ENCODE measurements around the gene LMO7.
A peak's percentile ranks its signal among the peaks of the same experiment; 100 is the strongest.

The LMO7 gene

DNA sequence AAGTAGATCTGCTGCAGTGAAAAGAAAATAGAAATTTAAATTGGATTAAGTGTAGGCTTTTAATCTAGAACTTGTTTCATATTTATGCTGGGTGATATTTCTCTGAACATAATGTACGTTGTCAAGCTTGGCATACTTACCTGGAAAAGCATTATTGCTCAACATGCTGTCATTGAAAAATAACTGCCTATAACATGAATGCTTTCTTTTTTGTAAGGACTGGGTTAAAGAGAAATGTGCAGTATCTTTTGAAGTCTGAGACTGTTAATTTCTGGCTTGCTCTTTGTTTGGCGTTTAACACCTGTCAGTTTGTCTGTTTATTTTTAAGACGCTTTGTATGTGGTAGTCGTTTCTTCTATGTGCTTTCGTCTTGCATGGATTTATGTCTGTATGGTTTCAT, 175.2 kb downstream of the LMO7 start:
- DNase-seq: no peak

DNA sequence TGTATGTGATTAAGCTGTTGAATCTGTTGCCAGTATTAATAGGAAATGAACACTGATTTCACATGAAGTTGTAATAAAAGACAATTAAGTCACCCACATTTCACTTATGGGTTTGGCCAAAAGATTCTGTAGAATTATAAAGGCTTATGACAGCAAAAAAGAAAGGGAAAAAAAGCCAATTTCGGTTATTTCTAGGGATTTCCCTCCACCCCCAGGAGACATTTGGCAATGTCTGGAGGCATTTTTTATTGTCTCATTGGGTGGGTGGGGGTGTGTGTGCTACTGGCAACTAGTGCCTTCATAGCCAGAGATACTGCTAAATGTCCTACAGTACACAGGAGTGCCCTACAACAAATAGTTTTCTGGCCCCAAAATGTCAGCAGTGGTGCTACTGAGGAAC, 175.7 kb downstream of the LMO7 start:
- no peak for DNase-seq

DNA sequence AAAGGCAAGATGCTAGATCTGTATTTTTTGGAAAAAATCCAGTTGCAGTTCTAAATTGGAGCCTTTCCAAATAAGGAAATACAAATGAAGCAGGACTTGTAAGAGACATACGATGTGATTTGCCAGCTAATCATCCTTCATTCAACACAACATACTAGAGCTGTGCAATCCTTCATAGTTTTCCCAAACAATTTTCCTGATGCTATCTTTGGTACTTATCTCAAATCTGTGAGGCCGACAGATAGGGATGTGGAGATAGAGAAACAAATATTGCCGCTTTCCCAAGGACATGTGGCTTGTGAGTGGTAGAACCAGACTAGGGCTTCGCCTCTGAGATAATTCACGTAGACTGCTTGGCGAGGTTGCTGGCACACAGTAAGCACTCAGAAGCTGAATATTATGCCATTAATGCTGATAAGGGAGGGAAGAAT, 176.6 kb downstream of the LMO7 start:
- no peak for DNase-seq

DNA sequence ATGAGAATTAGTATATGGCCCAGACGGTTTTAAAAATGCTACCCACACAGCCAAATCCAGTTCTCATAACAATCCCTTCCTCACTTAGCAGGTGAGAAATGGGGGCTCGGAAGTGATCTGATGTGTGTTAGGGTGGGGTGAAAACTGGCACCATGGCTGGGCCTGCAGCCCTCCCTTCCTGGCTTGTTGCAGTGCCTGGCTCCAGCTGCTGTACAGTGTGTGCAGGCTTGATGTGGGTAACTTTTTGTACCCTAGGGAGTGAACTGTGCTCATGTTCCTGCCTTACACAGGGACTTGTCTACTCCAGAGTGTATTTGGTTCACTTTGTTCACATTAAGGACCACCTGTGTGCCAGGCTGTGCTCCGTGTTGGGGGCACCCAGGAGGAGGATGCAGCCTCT, 177.2 kb downstream of the LMO7 start:
- no peak for DNase-seq

DNA sequence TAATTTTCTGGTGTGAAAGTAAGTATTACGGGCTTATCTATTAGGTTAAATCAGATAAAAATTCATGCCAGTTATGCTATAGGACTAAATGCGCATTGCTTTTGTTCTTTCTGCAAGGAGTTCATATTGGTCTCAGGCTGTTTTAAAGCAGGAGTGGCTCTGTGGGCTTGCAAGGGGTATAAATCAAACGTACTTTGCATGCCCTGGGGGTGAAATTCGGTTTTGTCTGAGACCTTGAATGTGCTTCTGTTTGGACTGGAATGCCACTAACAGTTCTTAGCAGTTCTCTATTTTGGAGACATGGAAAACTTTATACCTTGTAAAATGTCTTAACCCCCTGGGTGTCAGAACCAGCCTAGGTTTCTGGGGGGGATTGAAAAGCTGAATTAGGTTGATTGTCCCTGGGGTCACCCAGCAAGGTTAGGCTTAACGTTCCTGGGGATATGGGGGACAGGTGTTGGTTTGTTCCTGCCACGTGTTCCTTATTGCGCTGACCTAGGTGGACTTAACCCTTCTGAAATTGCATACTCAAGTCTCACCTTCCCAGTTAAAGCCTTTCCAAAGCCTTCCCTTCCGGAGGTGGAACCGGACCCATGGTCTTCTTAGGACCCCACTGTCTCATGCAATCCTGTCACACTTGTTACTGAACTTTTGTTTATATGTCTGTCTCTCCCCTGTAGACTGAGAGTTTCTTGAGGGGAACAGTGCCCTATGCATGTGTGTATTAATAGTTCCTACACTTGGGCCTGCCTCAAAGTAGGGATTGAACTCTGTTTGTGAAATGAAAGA, 182.2 kb downstream of the LMO7 start:
- no peak for DNase-seq

DNA sequence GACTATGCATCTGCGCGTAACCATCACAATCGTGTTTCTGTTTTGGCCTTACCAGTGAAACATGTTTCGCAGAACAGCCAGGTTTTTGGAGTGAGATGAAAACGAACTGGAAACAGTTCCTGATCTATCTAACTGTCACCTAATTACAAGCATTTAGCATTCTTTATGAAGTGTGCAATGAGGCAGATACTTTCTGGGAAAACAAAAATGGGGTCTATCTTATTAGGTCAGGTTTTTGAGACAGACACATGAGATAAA, 182.8 kb downstream of the LMO7 start:
- DNase-seq: no peak

DNA sequence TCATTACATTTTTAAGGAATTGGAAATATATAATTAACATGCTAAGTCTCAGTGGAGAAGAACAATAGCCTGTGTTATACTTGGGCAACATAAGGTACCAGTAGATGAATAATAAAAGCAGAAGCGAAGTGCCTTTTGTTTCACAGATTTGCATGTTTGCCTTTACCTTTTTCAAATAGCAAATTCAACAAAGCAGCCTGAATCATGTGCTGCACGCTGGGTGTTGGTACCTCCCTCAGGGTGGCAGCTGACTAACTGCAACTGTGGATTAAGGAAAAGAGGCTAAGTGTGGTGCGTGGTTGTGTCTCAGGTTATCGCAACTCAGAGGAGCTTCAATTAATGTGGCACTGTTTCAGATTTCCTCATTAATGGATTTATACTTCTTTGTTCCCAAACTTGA, 189.0 kb downstream of the LMO7 start:
- no peak for DNase-seq

DNA sequence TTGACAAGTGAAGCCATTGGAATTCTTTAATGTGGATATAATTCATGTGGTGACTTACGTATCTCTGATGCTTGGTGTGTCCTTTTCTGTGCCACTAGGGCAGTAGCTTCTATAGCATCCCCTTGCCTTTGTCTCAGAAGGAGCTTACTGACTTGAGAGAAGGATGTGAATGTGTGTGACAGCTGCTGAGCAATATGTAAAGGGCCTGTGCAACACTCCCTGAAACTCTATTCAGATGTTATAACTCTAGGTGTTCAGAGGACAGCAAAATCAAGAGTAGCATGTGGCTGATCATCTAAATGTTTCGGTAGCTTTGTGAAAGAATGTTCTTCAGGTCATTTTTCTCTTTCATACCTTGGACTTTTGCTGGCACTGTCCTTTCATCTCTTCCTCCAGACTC, 189.5 kb downstream of the LMO7 start:
- no peak for DNase-seq

DNA sequence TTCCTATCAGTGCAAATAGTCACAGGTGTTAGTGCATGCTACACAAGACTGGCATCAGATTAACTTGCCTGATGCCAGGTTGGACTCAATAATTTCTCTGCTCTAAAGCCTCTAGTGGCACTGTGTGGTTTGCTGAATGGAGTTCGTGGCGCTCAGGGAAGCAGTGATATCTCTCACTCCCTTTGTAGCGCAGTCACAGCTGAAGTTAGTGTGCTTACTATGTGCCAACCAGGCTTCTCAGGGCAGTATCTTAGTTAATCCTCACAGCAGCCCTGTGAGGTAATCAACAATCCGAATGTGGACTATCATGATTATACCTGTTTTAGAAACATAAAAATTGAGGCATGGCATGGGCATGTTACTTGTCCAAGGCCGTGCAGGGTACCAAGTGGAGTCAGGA, 190.3 kb downstream of the LMO7 start:
- DNase-seq: no peak

DNA sequence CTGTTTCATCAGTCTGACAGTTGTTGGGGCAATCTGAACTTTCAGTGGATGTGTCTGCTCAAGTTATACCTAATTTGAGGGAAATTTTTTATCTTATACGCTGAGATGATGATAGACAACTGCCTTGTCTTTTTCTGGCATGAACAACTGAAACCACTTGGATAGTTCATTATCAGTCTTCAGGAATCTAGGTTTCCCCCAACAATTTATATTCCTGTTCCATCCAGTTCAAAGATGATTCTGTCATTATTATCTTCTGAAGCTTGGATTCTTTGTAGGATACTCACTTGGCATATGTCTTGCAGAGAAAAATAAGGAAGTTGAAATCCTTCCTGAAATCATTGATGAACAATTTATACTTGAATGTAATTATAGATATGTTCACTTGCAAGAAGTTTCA, 193.7 kb downstream of the LMO7 start:
- DNase-seq: peak; percentile 2

DNA sequence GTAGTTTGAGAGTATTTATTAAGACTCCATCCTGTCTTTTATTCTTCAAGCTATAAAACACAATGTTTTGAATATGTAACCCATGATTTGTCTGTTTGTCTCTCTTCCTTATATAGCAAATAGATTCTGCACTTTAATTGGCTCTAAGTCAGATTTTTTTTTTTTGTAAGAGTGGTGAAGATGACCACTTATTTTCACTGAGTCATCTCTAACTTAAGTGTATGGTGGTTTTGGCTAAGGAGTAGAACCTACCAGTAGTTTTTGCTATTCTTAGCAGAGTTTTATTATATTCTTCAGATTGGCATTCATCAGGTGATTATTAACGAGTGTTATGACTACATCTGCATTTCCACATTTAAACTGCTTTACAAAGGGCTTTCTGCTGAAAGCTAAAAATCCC, 194.7 kb downstream of the LMO7 start:
- DNase-seq: peak; percentile 12

DNA sequence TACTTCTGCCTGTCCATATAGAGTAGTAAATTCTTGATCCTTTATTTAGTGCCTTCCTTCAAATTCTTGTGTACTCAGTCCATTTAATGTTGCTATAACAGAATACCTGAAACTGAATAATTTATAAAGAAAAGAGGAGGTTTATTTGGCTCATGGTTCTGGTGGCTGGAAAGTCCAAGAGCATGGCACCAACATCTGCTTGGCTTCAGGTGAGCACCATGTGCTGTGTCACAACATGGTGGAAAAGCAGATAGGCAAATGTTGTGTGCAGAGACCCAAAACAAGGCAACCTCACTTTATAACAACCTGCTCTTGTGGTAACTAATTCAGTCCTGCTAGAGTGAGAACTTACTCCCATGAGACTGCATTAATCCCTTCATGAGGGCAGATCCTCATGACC, 195.3 kb downstream of the LMO7 start:
- no peak for DNase-seq

DNA sequence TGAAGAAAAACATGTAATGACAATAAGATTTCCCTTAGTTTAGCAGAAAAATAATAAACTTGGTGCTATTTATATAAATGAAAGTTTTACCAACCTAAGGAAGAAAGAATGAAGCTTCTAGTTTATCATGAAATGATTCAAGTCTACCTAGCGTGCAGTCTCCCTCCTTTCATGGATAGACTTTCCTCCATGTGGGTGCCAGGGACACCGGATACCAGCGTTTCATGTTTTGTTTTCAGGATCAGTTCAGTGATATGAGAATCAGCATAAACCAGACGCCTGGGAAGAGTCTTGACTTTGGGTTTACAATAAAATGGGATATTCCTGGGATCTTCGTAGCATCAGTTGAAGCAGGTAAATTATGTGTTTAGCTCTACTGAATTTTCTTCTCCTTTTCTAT, 196.7 kb downstream of the LMO7 start:
- DNase-seq: no peak

DNA sequence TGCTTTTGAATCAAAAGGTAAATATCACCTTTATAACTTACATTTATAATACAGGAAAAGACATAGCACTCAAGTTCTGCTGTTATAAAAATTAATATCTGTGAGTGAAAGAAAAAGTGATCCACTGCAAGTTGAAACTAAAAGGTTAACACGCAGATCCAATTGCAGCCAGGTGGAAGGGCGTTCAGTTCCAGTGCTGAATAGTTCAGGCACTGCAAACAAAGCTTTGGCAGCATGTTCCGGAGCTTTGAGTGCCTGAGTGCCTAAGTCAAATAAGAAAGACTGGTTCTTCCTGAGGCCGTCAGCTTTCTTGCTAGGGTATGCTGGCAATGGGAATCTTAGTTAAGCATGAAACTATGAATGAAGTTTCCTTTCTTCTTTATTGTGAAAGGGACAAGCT, 200.3 kb downstream of the LMO7 start:
- no peak for DNase-seq

DNA sequence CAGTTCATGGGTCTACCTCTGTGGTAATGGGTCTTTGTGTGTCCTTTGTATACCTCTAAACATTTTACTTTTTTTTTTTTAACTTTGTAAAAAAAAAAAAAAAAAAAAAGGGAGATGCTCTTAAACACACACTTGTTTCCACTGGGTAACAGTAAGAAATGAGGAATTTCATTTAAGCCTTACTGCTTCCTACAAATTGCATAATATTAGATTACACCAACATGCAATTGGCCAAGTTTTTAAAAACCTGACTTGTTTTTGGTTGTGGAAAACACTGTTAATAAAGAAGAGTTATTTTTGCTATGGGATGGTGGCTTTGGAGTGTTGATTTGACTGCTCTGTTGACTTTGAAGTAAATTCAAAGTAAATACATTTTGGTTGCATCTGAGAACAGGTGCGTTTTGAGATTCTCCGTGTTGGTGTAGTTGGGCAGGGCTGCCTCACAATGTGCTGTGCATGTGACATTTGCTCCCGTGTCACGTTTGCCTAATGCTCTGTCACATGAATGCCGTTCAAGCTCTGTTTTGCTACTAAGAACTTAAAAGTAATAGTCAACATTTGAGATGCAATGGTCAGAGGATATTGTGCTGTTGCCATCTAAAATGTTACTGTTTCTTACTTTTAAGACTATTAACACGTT, 202.4 kb downstream of the LMO7 start:
- DNase-seq: no peak

DNA sequence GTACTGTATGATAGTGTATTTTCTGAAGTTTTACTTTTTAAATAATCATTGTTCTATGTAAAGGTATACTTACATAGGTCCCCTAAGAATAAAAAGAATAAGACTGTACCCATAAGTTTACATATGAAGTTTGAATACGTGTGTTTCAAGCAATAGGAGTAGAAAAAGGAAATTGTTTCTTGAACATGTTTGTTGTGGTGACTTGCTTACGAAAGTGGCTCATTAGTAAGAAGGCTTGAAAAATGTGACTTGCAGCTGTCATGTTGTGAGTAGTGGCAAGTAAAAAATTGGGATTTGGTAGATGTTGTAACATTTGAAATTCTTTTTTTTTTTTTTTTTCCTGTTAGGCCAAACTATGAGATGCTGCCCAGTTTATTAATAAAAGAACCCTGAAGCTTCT, 203.3 kb downstream of the LMO7 start:
- DNase-seq: no peak

DNA sequence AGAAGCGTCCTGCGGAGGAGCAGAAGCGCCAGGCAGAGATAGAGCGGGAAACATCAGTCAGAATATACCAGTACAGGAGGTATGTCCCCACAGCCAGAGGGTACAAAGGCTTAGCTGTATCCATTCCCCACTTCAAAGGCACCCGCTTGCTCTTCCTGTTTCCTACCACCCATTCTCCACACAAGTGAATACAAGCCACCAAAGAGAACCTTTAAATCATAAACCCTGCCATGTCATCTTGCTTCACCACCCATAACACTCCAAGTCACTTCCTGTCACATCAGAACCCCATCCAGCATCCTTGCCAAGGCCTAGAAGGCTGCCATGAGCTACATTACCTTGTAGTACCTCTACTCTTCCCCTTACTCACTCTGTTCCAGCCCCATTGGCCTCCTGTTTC, 205.8 kb downstream of the LMO7 start:
- DNase-seq: no peak

DNA sequence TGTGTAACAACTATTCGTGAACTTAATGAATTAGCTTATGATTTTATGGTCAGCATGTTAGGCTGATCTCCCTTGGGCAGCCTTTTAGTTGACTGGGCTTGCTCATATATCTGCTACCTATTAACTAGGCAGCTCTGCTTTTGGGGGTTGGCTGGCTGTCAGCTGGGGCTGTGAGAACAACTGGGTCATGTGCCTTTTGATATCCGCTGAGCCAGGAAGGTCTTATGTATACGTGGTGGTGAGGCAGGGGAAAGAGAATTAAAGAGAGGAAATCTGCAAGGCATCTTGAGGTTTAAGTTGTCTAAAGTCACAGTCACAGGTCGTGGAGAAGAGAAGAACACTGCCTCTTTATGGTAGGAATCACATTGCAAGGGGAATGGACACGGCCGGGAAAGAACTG, 206.9 kb downstream of the LMO7 start:
- DNase-seq: no peak

DNA sequence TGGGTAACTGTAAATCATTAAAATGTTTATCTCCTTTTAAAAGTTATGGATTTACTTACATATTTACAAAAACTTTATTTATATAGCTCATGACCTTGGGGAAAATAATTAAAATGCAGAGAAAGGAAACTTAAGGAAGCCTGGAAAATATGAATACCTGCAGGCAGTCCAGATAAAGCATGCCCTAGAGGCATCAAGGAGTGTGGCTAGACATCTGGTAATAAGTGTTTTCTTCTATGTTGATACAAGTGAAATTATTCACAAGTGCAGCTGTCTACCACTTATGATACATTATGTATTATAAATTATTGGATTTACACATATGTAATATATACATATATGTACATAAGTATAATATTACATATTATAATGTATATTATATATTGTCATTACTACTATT, 207.9 kb downstream of the LMO7 start:
- DNase-seq: no peak

DNA sequence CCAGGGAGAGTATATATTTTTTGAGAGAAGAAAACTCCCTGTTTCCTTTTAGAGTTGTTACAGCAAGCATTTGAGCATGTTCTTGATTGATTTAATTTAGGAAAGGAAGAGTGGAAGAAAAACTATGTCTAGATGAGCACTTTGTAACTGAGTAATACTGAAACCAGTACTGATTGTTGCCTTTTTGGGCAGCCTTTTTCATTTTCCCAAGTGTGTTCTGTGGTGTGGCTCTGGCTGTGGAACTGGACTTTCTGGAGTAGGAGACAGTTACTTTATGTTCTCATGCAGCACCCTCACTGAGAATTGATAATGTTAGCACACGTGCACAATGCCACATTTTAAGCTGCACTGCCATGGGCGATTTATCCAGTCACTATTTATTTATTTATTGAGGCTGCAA, 211.5 kb downstream of the LMO7 start:
- no peak for DNase-seq

DNA sequence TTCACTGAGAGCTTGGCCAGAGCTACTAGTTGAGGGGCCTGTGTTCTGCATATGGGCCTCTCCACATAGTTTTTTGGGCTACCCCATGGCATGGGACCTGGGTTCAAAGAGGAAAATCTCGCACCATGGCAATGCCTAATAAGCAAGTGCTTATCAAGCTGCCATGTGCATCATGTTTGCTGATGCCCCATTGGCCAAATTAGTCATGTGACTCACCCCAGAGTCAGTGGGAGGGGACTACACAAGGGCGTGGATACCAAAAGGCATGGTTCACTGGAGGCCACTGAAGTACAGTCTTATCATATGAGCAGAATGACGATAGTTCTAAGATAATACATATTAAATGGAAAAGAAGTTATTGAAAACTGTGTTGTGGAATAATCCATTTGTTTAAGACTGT, 214.8 kb downstream of the LMO7 start:
- DNase-seq: no peak

DNA sequence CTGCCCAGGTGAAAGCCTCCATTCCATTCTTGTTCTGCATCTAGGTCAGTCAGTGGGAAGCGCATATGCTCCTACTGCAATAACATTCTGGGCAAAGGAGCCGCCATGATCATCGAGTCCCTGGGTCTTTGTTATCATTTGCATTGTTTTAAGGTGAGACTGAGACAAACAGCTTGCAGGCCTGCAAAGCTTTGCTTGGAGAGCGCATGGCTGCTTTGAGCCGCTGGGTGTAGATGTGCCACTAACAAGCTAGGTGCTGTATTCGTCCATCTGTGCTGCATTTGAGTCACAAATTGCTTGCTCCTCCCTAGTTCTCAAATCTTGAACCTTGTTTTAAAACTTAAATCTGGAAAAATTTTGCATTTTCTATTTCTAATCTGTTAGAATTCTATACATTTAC, 219.1 kb downstream of the LMO7 start:
- no peak for DNase-seq

DNA sequence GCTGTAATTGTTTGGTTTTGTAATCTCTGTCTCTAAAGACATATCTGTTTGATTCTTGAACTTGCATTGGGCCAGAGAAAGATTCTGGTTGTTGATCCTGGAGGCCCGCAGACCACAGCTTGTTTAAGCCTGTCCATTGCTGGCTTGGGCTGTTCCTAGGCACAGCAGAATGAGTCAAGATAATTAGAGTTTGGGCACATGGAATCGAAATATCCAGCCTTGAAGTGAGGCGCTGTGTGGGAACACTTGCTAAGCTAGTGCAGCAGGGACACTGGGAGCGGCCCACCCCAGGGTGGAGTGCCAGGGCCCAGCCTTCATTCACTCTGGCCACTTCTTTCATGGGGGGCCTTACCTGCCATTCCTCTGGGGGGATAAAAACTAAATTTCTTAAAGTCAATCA, 219.7 kb downstream of the LMO7 start:
- no peak for DNase-seq

DNA sequence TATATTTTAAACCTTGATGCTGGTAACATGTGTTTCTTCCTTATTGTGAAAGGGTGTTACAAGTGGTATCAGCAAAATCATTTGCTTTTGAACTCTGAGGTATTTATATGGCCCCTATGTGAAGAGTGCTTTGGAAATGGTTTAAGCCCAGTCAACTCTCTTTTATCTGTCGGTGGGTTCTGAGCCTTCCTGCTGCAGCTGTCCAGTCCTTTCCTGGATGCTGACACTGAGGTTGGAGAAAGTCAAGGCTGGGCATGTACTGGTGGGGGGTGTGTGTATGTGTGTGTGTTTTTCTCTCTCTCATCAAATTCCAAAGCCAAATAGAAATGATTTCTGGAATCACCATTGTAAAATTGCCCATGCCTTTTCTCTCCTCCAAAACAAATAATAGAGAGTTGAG, 221.2 kb downstream of the LMO7 start:
- DNase-seq: no peak

DNA sequence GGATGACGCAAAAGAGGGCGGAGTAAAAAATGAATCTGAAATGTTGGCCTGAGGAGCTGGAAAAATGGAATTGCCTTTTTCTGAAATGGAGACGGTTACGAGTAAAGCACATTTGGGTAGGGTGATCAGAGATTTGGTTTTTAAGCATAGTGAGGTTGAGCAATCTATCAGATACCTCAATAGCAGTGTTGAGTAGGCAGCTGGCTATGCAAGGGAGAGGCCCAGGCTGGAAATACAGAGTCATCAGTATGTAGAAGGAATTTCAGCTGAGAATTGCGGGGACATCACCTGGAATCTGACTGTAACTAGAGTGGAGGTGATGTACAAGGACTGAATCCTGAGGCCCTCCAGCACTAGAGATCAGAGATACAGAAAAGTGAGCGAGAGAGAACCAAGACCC, 224.8 kb downstream of the LMO7 start:
- peak; percentile 4 for DNase-seq

Data from NCI-H226 (cell line).